ENCODE results near the gene PKN1.
"Not testable (repeated sequence)": the region's sequence is repeated elsewhere in the genome, so short reads cannot be mapped to it uniquely, and the experiment has no call there.

Gene PKN1

GRCh38 chr19:14492756-14493337, 59.7 kb downstream of the PKN1 start:
- DNase-seq: no peak

- no peak for DNase-seq
Measured at GRCh38 chr19:14494411-14494810, 61.3 kb downstream of the PKN1 start.

GRCh38 chr19:14494910-14495671, 62.0 kb downstream of the PKN1 start:
- DNase-seq: no peak

- DNase-seq: no peak
Measured at GRCh38 chr19:14495672-14496028, 62.5 kb downstream of the PKN1 start.

GRCh38 chr19:14496029-14496833, 63.1 kb downstream of the PKN1 start, which contains the start of gene GIPC1:
TSS of gene GIPC1 (minus strand) at chr19:14496127. CDS start at chr19:14482976, 13,151 bp downstream.
- DNase-seq: peak; percentile 82 to 86

GRCh38 chr19:14496834-14497227, 63.7 kb downstream of the PKN1 start:
- DNase-seq: no peak

- DNase-seq: peak in 1 of 2 donors; percentile 5
Measured at GRCh38 chr19:14497228-14497921, 64.3 kb downstream of the PKN1 start.

- DNase-seq: no peak
Measured at GRCh38 chr19:14502334-14503092, 69.4 kb downstream of the PKN1 start.

GRCh38 chr19:14503285-14503684, 70.2 kb downstream of the PKN1 start:
- DNase-seq: no peak

- not testable (repeated sequence) for DNase-seq
Measured at GRCh38 chr19:14504575-14504974, 71.5 kb downstream of the PKN1 start.

GRCh38 chr19:14505488-14506239, 72.6 kb downstream of the PKN1 start:
- DNase-seq: peak in 1 of 2 donors; percentile 81

- DNase-seq: peak; percentile 80 to 83
Measured at GRCh38 chr19:14507704-14508542, 74.8 kb downstream of the PKN1 start.

GRCh38 chr19:14510311-14511228, 77.5 kb downstream of the PKN1 start:
- peak; percentile 94 to 95 for DNase-seq

GRCh38 chr19:14511229-14511593, 78.1 kb downstream of the PKN1 start:
- DNase-seq: no peak

GRCh38 chr19:14512406-14512961, 79.4 kb downstream of the PKN1 start:
- no peak for DNase-seq

- no peak for DNase-seq
Measured at GRCh38 chr19:14514215-14514863, 81.2 kb downstream of the PKN1 start.

- DNase-seq: no peak
Measured at GRCh38 chr19:14515501-14516047, 82.5 kb downstream of the PKN1 start.

- DNase-seq: no peak
Measured at GRCh38 chr19:14516048-14516534, 83.0 kb downstream of the PKN1 start.

Measured in inflammatory macrophage treated with lipopolysaccharide for 1 hour (primary cell).